GM21423 (cell line): ENCODE measurements around the gene SETD2.
A peak's percentile ranks its signal among the peaks of the same experiment; 100 is the strongest.

Source experiments
- ATAC-seq: cut with Tn5 transposase; IDR thresholded peaks from one replicate; pipeline ENCODE4 v1.9.1; 2021; ENCODE audit warnings: mild to moderate bottlenecking, moderate library complexity; ENCODE audit not compliant: unreplicated experiment

SETD2 gene

GRCh38 chr3:46987743-46988401, 176.0 kb downstream of the SETD2 start:
- ATAC-seq, result peak; percentile 72

GRCh38 chr3:46987319-46987742, 176.6 kb downstream of the SETD2 start:
- ATAC-seq, result no peak

- ATAC-seq, result no peak
Observed at GRCh38 chr3:46986782-46987310, 177.1 kb downstream of the SETD2 start.

- no peak for ATAC-seq
Observed at GRCh38 chr3:46986055-46986730, 177.7 kb downstream of the SETD2 start.

GRCh38 chr3:46985588-46985987, 178.3 kb downstream of the SETD2 start:
- no peak for ATAC-seq

GRCh38 chr3:46984591-46985459, 179.1 kb downstream of the SETD2 start:
- ATAC-seq, result no peak

GRCh38 chr3:46982546-46982945, 181.4 kb downstream of the SETD2 start:
- no peak for ATAC-seq

- no peak for ATAC-seq
Observed at GRCh38 chr3:46981932-46982471, 181.9 kb downstream of the SETD2 start.

- peak; percentile 1 for ATAC-seq
Observed at GRCh38 chr3:46979958-46980497, 183.9 kb downstream of the SETD2 start.

GRCh38 chr3:46978985-46979944, 184.6 kb downstream of the SETD2 start, which contains the start of gene NBEAL2:
Gene NBEAL2, plus strand, starts transcription at chr3:46979666. Its CDS starts 196 bp downstream, at chr3:46979862.
- peak; percentile 67 for ATAC-seq

GRCh38 chr3:46978381-46978780, 185.5 kb downstream of the SETD2 start:
- ATAC-seq, result no peak

- ATAC-seq, result no peak
Observed at GRCh38 chr3:46977811-46978195, 186.1 kb downstream of the SETD2 start.

- ATAC-seq, result peak; percentile 60
Observed at GRCh38 chr3:46976326-46977190, 187.4 kb downstream of the SETD2 start, which contains the start of gene CCDC12. Gene CCDC12, minus strand, starts transcription at chr3:46976745. Its CDS starts 13 bp downstream, at chr3:46976732.

GRCh38 chr3:46974421-46975171, 189.3 kb downstream of the SETD2 start:
- no peak for ATAC-seq

- ATAC-seq, result no peak
Observed at GRCh38 chr3:46972396-46972795, 191.5 kb downstream of the SETD2 start.

GRCh38 chr3:46971742-46972141, 192.2 kb downstream of the SETD2 start:
- ATAC-seq, result no peak

GRCh38 chr3:46971151-46971550, 192.8 kb downstream of the SETD2 start:
- no peak for ATAC-seq
